ENCODE measurements around the gene NAGPA.
"Not testable (repeated sequence)": the region's sequence is repeated elsewhere in the genome, so short reads cannot be mapped to it uniquely, and the experiment has no call there.

The NAGPA gene

GRCh38 chr16:5054876-5055865 is 21.4 kb upstream of the NAGPA start:
- Mint-ChIP-seq H3K4me1 (ENCODE audit: low read depth) (no peaks in the 10 kb centered on the region), H3K27me3 (peaks cover 5% of the 10 kb centered on the region), H3K27ac (no peak overlapping the region), H3K36me3 (ENCODE audit: low read depth) (no peaks in the 10 kb centered on the region), H3K9me3 (no peaks in the 10 kb centered on the region), H3K4me3 (no peak overlapping the region)
- intact Hi-C loops (cut with micrococcal nuclease): loop anchor here (5.0 kb wide), 1 partner anchor 37 kb away; no protein-coding TSS in a partner anchor

DNA sequence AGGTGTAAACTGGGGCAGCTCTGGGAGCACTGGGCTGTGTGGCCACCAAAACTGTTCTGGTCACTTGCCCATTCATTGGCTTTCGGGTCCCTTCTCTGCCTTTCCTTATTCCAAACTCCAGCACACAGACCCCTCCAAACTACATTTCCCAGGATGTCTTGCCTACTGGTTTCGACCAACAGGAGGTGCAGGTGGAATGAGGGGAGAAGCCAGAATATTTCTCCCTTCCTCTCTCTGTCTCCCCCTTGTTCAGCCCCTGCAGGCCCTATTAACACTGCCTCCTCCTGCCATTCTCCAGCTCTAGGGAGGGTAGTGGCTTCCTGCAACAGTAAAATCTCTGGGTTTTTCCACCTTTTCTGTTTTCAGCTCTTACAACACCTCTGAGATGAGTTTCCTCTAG is 13.2 kb upstream of the NAGPA start:
- intact Hi-C loops (cut with micrococcal nuclease): no loop called here
- H3K9me3 Mint-ChIP-seq: no peaks in the 10 kb centered on the region
- no peak overlapping the region for H3K27ac Mint-ChIP-seq
- no peaks in the 10 kb centered on the region for H3K36me3 Mint-ChIP-seq (ENCODE audit: low read depth)
- peaks cover 25% of the 10 kb centered on the region for H3K27me3 Mint-ChIP-seq
- H3K4me1 Mint-ChIP-seq (ENCODE audit: low read depth): peaks cover 6% of the 10 kb centered on the region
- no peak overlapping the region for H3K4me3 Mint-ChIP-seq

- H3K27me3 Mint-ChIP-seq: peaks cover 36% of the 10 kb centered on the region
- intact Hi-C loops (cut with micrococcal nuclease): no loop called here
- no peaks in the 10 kb centered on the region for H3K9me3 Mint-ChIP-seq
- no peak overlapping the region for H3K4me3 Mint-ChIP-seq
- H3K27ac Mint-ChIP-seq: no peak overlapping the region
- H3K36me3 Mint-ChIP-seq (ENCODE audit: low read depth): no peaks in the 10 kb centered on the region
- H3K4me1 Mint-ChIP-seq (ENCODE audit: low read depth): peaks cover 10% of the 10 kb centered on the region
Measured at GRCh38 chr16:5045499-5046115, 11.9 kb upstream of the NAGPA start.

GRCh38 chr16:5044581-5044980 is 10.8 kb upstream of the NAGPA start:
- H3K27me3 Mint-ChIP-seq: peaks cover 31% of the 10 kb centered on the region
- not testable (repeated sequence) for H3K27ac Mint-ChIP-seq, H3K4me3 Mint-ChIP-seq

DNA sequence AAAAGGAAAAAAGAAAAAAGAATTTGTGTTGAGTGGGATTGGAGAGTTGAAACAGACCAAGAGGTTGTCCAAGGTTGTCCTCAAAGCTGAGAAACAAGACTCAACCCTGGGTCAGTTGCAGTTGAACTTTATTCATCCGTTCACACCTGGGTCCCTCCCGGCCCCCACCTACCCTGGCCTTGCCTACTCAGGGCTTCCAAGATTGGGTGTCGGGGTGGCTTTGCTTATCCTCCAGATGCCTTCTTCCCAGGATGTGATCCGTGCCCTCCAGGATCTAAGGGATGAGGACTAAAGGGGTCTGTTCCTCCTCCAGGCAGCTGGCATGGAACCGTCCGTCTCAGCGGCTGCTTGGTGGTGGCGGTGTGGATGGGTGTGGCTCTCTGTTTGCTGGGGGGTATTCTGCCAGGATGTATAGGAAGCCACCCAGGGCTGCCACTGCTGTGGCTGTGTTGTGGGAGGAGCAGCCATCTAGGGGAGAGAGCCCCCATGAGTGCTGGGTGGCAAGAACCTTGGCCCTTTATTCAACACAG is 10.3 kb upstream of the NAGPA start:
- H3K4me1 Mint-ChIP-seq (ENCODE audit: low read depth): peaks cover 10% of the 10 kb centered on the region
- H3K36me3 Mint-ChIP-seq (ENCODE audit: low read depth): no peaks in the 10 kb centered on the region
- H3K27me3 Mint-ChIP-seq: peaks cover 28% of the 10 kb centered on the region
- no peak overlapping the region for H3K27ac Mint-ChIP-seq
- H3K9me3 Mint-ChIP-seq: no peaks in the 10 kb centered on the region
- intact Hi-C loops (cut with micrococcal nuclease): no loop called here
- H3K4me3 Mint-ChIP-seq: no peak overlapping the region

More at GRCh38 chr16:5044581-5044980, 10.8 kb upstream of the NAGPA start:
- H3K9me3 Mint-ChIP-seq; H3K36me3 Mint-ChIP-seq (ENCODE audit: low read depth); intact Hi-C loops (cut with micrococcal nuclease): not testable (repeated sequence)
- H3K4me1 Mint-ChIP-seq (ENCODE audit: low read depth): peaks cover 10% of the 10 kb centered on the region

DNA sequence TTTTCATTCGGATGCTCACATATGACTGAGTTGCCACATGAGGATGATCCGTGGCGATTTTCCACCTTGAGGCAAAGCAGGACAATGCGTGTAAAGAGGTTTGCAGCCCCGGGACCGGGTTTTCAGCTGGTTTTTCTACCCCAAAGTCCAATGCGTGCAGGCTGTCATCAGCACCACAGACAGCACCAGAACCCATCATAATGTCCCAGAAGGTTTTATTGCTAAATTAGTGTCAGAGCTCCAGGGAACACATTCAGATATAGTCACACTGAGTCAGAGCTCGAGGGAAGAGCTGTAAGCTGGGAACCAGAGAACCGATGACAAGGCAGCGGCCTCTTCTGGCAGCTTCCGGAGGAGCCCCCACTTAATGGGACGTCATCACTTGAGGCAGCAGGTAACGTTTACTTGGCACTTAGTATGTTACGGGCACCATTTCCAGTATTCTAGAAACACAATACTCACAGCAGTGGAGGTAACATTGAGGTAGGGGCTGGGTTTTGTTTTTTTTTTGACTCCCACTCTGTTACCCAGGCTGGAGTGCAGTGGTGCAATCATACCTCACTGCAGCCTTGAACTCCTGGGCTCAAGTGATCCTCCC is 8.9 kb upstream of the NAGPA start:
- intact Hi-C loops (cut with micrococcal nuclease): no loop called here
- H3K4me3 Mint-ChIP-seq: no peak overlapping the region
- peaks cover 10% of the 10 kb centered on the region for H3K4me1 Mint-ChIP-seq (ENCODE audit: low read depth)
- H3K27me3 Mint-ChIP-seq: peaks cover 24% of the 10 kb centered on the region
- no peaks in the 10 kb centered on the region for H3K36me3 Mint-ChIP-seq (ENCODE audit: low read depth)
- no peaks in the 10 kb centered on the region for H3K9me3 Mint-ChIP-seq
- no peak overlapping the region for H3K27ac Mint-ChIP-seq

DNA sequence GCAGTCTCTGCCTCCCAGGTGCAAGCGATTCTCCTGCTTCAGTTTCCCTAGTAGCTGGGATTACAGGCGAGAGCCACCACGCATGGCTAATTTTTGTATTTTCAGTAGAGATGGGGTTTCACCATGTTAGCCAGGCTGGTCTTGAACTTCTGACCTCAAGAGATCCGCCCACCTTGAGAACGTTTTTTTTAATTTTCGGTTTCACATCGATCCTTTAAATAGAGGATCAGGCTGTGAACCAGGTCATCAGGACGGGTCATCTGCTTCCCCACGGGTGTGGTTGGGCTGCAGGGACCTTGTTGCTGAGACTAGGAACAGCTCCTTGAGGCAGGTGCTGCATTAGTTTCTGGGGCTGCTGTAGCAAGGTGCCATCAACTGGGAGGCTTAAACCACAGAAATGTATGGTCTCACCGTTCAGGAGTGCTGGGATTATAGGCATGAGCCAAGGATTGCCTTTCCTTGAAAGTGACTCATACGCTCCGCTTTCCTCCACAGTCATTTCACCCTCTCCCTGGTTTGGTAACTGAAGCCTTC is 7.9 kb upstream of the NAGPA start:
- intact Hi-C loops (cut with micrococcal nuclease): no loop called here
- H3K27me3 Mint-ChIP-seq: peaks cover 24% of the 10 kb centered on the region
- no peaks in the 10 kb centered on the region for H3K9me3 Mint-ChIP-seq
- H3K4me3 Mint-ChIP-seq: no peak overlapping the region
- no peak overlapping the region for H3K27ac Mint-ChIP-seq
- H3K36me3 Mint-ChIP-seq (ENCODE audit: low read depth): no peaks in the 10 kb centered on the region
- peaks cover 7% of the 10 kb centered on the region for H3K4me1 Mint-ChIP-seq (ENCODE audit: low read depth)

DNA sequence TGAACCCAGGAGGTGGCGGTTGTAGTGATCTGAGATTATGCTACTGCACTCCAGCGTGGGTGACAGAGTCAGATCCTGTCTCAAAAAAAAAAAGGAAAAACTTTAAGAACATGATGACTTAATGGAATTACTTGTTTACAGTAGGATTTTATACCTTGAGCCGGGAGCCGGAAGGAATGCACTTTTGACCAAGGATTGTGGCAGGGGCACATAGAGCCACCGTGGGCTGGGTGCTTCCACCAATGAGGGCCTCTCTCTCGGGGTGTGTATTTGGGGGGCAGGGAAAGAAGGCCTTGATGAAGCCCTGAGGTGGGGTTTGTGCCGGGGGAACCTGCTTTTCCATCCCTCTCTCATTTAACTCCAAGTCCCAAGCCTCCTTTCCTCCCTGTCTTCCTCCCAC is 6.7 kb upstream of the NAGPA start:
- no peak overlapping the region for H3K4me3 Mint-ChIP-seq
- intact Hi-C loops (cut with micrococcal nuclease): no loop called here
- H3K4me1 Mint-ChIP-seq (ENCODE audit: low read depth): peaks cover 19% of the 10 kb centered on the region
- no peak overlapping the region for H3K27ac Mint-ChIP-seq
- no peaks in the 10 kb centered on the region for H3K9me3 Mint-ChIP-seq
- no peaks in the 10 kb centered on the region for H3K36me3 Mint-ChIP-seq (ENCODE audit: low read depth)
- peaks cover 26% of the 10 kb centered on the region for H3K27me3 Mint-ChIP-seq

- Mint-ChIP-seq H3K9me3 (no peaks in the 10 kb centered on the region), H3K27ac (no peak overlapping the region), H3K4me3 (no peak overlapping the region), H3K36me3 (ENCODE audit: low read depth) (peaks cover 19% of the 10 kb centered on the region), H3K27me3 (peaks cover 19% of the 10 kb centered on the region), H3K4me1 (ENCODE audit: low read depth) (peaks cover 47% of the 10 kb centered on the region)
- intact Hi-C loops (cut with micrococcal nuclease): no loop called here
Measured at GRCh38 chr16:5036228-5037156, 2.8 kb upstream of the NAGPA start.

GRCh38 chr16:5035909-5036227 is 2.1 kb upstream of the NAGPA start:
- Mint-ChIP-seq H3K27me3 (peaks cover 12% of the 10 kb centered on the region), H3K9me3 (no peaks in the 10 kb centered on the region), H3K36me3 (ENCODE audit: low read depth) (peaks cover 25% of the 10 kb centered on the region), H3K4me1 (ENCODE audit: low read depth) (peaks cover 53% of the 10 kb centered on the region), H3K4me3 (no peak overlapping the region), H3K27ac (no peak overlapping the region)
- intact Hi-C loops (cut with micrococcal nuclease): no loop called here

GRCh38 chr16:5034167-5034523 is 410 bp upstream of the NAGPA start:
- intact Hi-C loops (cut with micrococcal nuclease): no loop called here
- Mint-ChIP-seq H3K36me3 (ENCODE audit: low read depth) (peaks cover 42% of the 10 kb centered on the region), H3K4me1 (ENCODE audit: low read depth) (peaks cover 70% of the 10 kb centered on the region), H3K27me3 (peaks cover 3% of the 10 kb centered on the region), H3K27ac (peak overlapping the region; percentile 82), H3K4me3 (peak overlapping the region; percentile 85), H3K9me3 (no peaks in the 10 kb centered on the region)

DNA sequence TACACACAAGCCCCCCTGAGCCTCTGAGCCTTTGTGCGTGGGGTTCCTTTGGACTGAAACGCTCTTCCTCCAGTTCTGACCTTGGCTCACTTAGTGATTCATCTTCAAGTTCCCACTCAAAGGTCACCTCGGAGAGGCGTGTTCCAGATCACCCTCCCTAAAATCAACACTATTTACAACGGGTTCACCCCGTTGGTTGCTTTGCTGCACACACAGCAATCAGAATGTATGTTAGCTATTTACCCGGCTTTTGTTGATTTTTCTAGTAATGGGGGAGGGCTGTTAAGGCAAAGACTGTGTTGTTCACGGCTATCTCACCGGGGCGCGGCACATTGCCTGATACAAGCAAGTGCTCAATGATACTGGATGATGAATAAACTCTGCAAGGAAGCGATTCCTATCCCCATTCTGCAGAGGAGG is 977 bp downstream of the NAGPA start:
- H3K27me3 Mint-ChIP-seq: peaks cover 3% of the 10 kb centered on the region
- H3K4me3 Mint-ChIP-seq: peak overlapping the region; percentile 85
- H3K36me3 Mint-ChIP-seq (ENCODE audit: low read depth): peaks cover 56% of the 10 kb centered on the region
- H3K27ac Mint-ChIP-seq: peak overlapping the region; percentile 82
- no peaks in the 10 kb centered on the region for H3K9me3 Mint-ChIP-seq
- intact Hi-C loops (cut with micrococcal nuclease): no loop called here
- peaks cover 82% of the 10 kb centered on the region for H3K4me1 Mint-ChIP-seq (ENCODE audit: low read depth)

DNA sequence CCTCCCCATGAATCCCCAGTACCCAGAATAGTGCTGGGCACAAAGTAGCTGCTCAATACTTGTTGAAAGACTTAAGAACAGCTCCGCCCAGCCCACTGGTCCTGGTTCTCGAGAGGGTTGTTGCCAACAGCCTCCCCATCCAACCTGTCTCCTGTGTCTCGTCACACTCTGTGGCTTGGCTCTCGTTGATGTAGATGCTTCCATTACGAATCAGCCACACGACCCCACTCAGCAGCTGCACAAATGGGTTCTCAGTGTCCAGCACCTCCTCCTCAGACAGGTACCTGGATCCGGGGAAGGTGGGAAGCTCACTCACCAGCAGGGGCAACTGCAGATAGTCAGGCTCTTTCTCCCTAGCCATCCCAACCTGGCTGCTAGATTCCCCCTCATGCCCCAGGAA is 2.1 kb downstream of the NAGPA start:
- peaks cover 83% of the 10 kb centered on the region for H3K4me1 Mint-ChIP-seq (ENCODE audit: low read depth)
- H3K9me3 Mint-ChIP-seq: no peaks in the 10 kb centered on the region
- H3K27ac Mint-ChIP-seq: peak overlapping the region; percentile 82
- peaks cover 3% of the 10 kb centered on the region for H3K27me3 Mint-ChIP-seq
- H3K4me3 Mint-ChIP-seq: peak overlapping the region; percentile 63
- intact Hi-C loops (cut with micrococcal nuclease): no loop called here
- peaks cover 68% of the 10 kb centered on the region for H3K36me3 Mint-ChIP-seq (ENCODE audit: low read depth)

Data from dendritic cell treated with granulocyte-macrophage colony-stimulating factor and Interleukin-4, amounts not matched to agents 40 ng/mL and 50 ng/mL, for 4 days (primary cell).